ENCODE measurements around the gene RAMAC. TPM values are rescaled to one million over a fixed set of nuclear protein-coding genes. Genes with fewer than 3 reads are reported as not detected.

RAMAC gene
- total and polyA plus RNA-seq, 4 donors: 15.6 to 28.6 (median 20.8) TPM

GRCh38 chr15:82963471-82964341, 22.3 kb upstream of the RAMAC start:
- no peak for ATAC-seq (ENCODE audit: insufficient read depth, low FRiP score)
- H3K4me1 ChIP-seq (ENCODE audit: control insufficient read depth in 5 of 5, insufficient read depth in 5 of 5, low read length in 5 of 5): peaks cover 0 to 3% (median 0%) of the 10 kb centered on the region in 5 donors
- no peaks in the 10 kb centered on the region for H3K36me3 ChIP-seq (ENCODE audit: control insufficient read depth in 4 of 4, insufficient read depth in 4 of 4, low read length in 4 of 4)
- no peak for DNase-seq
- WGBS, 2 donors: 90 to 95% methylated on average over 7 of the region's 7 CpGs
- H3K27ac ChIP-seq (ENCODE audit: low read depth in 1 of 2, low read length in 1 of 2): no peak overlapping the region
- no peak overlapping the region for H3K4me3 ChIP-seq
- TF ChIP-seq CTCF (IDR thresholded peaks at IDR 0.05; ENCODE audit: control extremely low read depth, extremely low read depth): no peak
- H3K9me3 ChIP-seq (ENCODE audit: control insufficient read depth in 4 of 4, insufficient read depth in 3 of 4, low read length in 3 of 4): no peaks in the 10 kb centered on the region
- no peaks in the 10 kb centered on the region for H3K27me3 ChIP-seq (ENCODE audit: control insufficient read depth in 3 of 3, insufficient read depth in 3 of 3, low read length in 2 of 3)
- H3K9ac ChIP-seq (ENCODE audit: insufficient read depth in 1 of 2, low read length in 2 of 2): no peak overlapping the region

GRCh38 chr15:82964890-82965289, 21.1 kb upstream of the RAMAC start:
- DNase-seq (no peak), ATAC-seq (ENCODE audit: insufficient read depth, low FRiP score) (no peak)
- 95 to 98% methylated on average over 5 of the region's 5 CpGs for WGBS, 2 donors
- Histone ChIP-seq H3K36me3 (ENCODE audit: control insufficient read depth in 4 of 4, insufficient read depth in 4 of 4, low read length in 4 of 4) (no peaks in the 10 kb centered on the region), H3K4me3 (no peak overlapping the region), H3K9me3 (ENCODE audit: control insufficient read depth in 4 of 4, insufficient read depth in 3 of 4, low read length in 3 of 4) (no peaks in the 10 kb centered on the region), H3K27me3 (ENCODE audit: control insufficient read depth in 3 of 3, insufficient read depth in 3 of 3, low read length in 2 of 3) (no peaks in the 10 kb centered on the region), H3K4me1 (ENCODE audit: control insufficient read depth in 5 of 5, insufficient read depth in 5 of 5, low read length in 5 of 5) (peaks cover 0 to 6% (median 0%) of the 10 kb centered on the region in 5 donors), H3K9ac (ENCODE audit: insufficient read depth in 1 of 2, low read length in 2 of 2) (no peak overlapping the region), H3K27ac (ENCODE audit: low read depth in 1 of 2, low read length in 1 of 2) (no peak overlapping the region)
- TF ChIP-seq CTCF (IDR thresholded peaks at IDR 0.05; ENCODE audit: control extremely low read depth, extremely low read depth): no peak

- DNase-seq: no peak
- no peak for ATAC-seq (ENCODE audit: insufficient read depth, low FRiP score)
- TF ChIP-seq CTCF (IDR thresholded peaks at IDR 0.05; ENCODE audit: control extremely low read depth, extremely low read depth): no peak
- WGBS, 2 donors: 54 to 63% methylated on average over 4 of the region's 4 CpGs
- H3K27me3 ChIP-seq (ENCODE audit: control insufficient read depth in 3 of 3, insufficient read depth in 3 of 3, low read length in 2 of 3): no peaks in the 10 kb centered on the region
- H3K4me1 ChIP-seq (ENCODE audit: control insufficient read depth in 5 of 5, insufficient read depth in 5 of 5, low read length in 5 of 5): peaks cover 0 to 22% (median 0%) of the 10 kb centered on the region in 5 donors
- no peak overlapping the region for H3K27ac ChIP-seq (ENCODE audit: low read depth in 1 of 2, low read length in 1 of 2)
- H3K9ac ChIP-seq (ENCODE audit: insufficient read depth in 1 of 2, low read length in 2 of 2): no peak overlapping the region
- no peaks in the 10 kb centered on the region for H3K36me3 ChIP-seq (ENCODE audit: control insufficient read depth in 4 of 4, insufficient read depth in 4 of 4, low read length in 4 of 4)
- no peaks in the 10 kb centered on the region for H3K9me3 ChIP-seq (ENCODE audit: control insufficient read depth in 4 of 4, insufficient read depth in 3 of 4, low read length in 3 of 4)
- H3K4me3 ChIP-seq: no peak overlapping the region
Measured at GRCh38 chr15:82966671-82967071, 19.3 kb upstream of the RAMAC start.

Measured in lung (tissue), 12 donors.